Left renal cortex interstitium (tissue), 4 donors: ENCODE measurements around the gene SNTA1. TPM values are rescaled to one million over a fixed set of nuclear protein-coding genes. Genes with fewer than 3 reads are reported as not detected.
"Not testable (repeated sequence)": the region's sequence is repeated elsewhere in the genome, so short reads cannot be mapped to it uniquely, and the experiment has no call there.

Experiments used
- DNase-seq, 4 donors: peaks; one replicate each; pipeline ENCODE4 v3.0.0-alpha.2; 2013; ENCODE audit warnings: low read depth in 4 of 4, low spot score in 2 of 4, missing footprints in 1 of 4
- polyA plus RNA-seq, 4 donors: library from polyadenylated mRNA; unstranded; fragments of 120-200 nt; gene quantifications; one replicate each; pipeline ENCODE4 v1.2.1, GENCODE V29; 2013; ENCODE audit not compliant: insufficient read length in 4 of 4

Gene SNTA1
- polyA plus RNA-seq, 4 donors = 8.6 to 14.3 (median 11.3) TPM

GRCh38 chr20:33466303-33466646 is 22.7 kb upstream of the SNTA1 start:
- DNase-seq = no peak

GRCh38 chr20:33465481-33466302 is 22.1 kb upstream of the SNTA1 start:
- DNase-seq = peak in 2 of 4 donors; percentile 45 to 51

DNA sequence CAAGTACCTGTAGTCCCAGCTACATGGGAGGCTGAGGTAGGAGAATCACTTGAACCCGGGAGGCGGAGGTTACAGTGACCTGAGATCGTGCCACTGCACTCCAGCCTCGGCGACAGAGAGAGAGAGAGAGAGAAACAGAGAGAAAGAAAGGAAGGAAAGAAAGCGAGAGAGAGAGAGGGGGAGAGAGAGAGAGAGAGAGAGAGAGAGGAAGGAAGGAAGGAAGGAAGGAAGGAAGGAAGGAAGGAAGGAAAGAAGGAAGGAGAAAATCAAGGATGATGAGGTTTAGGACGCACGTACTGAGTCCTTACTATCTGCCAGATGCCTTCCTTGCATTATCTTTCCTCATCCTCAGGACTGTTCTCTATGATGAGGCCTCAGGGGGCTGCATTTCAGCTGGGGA is 21.2 kb upstream of the SNTA1 start:
- not testable (repeated sequence) for DNase-seq

DNA sequence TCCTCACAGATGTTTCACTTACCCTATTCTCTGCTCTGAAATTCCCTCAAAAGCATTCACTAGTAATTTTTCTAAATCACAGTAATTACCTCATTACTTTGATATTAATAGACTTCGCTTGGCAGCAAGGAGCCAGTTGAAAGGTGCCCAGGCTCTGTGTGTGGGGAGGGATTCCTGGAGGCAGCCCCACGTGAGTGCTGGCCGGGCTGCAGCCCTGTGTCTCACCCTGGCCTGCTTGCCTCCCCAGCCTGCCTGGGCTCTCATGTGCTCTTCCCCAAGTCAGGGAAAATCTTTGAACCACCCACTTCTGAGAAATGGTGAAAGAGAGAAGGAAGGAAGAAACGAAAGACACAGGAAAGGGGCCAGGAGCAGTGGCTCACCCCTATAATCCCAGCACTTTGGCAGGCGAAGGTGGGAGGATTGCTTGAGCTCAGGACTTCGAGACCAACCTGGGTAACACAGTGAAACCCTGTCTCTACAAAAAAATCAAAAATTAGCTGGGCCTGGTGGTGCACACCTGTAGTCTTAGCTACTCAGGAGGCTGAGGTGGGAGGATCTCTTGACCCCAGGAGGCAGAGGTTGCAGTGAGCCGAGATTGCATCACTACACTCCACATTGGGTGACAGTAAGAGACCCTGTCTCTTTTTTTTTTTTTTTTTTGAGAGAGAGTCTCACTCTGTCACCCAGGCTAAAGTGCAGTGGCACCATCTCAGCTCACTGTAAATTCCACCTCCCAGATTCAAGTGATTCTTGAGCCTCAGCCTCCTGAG is 20.0 kb upstream of the SNTA1 start:
- no peak for DNase-seq

- DNase-seq = no peak
These were observed 17.1 kb upstream of the SNTA1 start for GRCh38 chr20:33460711-33461110.

GRCh38 chr20:33459599-33459998 is 16.0 kb upstream of the SNTA1 start:
- no peak for DNase-seq

DNA sequence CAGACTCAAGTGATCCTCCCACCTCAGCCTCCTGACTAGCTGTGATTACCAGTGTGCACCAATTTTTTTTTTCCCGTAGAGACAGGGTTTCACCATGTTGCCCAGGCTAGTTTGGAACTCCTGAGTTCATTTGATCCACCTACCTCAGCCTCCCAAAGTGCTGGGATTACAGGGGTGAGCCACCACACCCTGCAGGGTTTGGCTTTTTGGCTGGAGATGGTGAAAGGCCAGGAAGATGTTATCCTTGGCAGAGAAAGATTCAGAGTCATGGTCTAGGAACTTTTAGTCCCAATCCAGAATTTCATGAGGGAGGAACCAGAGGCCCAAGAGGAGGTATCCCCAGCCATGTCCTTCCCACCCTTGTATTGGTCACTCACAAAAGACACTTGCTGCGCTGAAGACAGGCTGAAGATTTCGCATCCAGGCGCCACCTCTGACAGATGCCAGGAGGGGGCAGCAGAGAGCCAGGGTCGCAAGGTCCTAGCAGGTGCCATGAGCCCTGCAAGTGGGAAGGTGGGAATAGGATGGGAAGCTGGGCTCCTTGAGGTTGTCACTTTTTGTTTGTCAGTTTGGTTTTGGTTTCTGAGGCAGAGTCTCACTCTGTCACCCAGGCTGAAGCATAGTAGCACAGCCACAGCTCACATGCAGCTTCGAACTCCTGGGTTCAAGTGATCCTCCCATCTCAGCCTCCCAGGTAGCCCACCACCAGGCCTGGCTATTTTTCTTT is 13.5 kb upstream of the SNTA1 start:
- DNase-seq = peak in 1 of 4 donors; percentile 56

DNA sequence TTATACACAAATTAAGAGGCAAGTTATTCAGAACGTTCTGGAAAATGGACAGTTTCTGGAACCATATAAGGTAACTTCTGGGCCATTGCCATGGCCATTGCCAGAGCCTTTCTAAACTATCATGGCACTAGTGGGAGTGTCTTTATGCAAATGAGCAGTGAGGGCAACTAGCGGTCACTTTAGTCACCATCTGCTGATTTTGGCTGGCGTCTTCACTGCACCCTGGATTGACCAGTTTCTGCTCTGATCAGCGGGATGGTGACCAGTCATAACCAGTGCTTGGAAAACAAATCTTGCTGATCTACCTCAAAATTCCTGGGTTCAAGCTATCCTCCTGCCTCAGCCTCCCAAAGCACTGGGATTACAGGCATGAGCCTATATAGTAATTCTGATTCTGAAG is 7.3 kb upstream of the SNTA1 start:
- DNase-seq = no peak

DNA sequence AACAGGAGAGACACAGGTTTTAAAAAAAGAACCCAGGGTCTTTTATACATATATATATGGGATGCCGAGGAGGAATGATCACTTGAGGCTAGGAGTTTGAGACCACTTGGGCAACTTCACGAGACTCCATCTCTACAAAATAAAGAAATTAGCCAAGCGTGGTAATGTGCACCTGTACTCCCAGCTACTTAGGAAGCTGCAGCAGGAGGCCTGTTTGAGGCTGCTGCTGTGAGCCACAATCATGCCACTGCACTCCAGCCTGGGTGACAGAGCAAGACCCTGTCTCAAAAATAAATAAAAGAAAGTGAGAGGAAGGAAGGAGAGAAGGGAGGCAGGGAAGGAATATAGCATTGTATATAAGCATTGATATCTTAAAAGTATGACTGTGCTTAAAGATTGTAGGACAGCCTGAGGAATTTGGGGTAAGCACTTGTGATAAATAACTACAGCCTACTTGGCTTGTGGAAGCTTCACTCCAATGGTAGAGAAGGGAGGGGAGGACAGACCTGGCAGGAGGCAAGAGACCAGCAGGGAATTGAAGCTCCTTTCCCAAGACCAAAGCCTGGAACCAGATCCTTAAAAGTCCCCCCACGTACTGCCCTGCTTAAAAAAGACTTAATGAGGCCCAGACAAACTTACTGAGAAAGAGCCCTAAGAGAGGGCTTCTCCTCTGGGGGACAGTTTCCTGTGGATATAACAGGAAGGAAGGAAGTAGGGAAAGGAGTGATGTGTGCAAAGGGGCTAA is 2.5 kb upstream of the SNTA1 start:
- no peak for DNase-seq

- no peak for DNase-seq
These were observed 1.4 kb upstream of the SNTA1 start for GRCh38 chr20:33444797-33445560.

DNA sequence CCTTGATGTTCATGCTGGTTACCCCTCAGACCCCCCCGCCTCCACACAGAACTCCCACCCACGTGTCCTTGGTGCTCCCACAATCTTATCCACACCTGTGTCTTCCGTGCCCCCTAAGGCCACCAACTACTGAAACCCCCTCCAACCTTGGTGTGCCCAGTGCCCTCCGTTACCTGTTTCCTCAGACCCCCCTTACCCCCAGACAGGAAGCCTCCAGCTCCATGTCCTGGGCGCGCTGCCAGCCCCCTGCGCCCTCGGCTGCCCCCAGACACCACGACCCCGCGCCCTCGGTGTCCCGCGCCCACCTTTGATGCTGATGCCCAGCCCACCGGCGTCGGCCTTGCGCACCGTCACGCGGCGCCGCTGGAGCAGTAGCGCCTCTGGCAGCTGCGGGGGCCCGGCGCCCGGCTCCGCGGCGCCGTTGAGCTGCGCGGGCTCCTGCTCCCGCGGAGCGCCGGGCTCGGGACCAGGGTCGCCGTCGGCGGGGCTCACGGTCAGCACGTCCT is 504 bp downstream of the SNTA1 start:
- DNase-seq = no peak

DNA sequence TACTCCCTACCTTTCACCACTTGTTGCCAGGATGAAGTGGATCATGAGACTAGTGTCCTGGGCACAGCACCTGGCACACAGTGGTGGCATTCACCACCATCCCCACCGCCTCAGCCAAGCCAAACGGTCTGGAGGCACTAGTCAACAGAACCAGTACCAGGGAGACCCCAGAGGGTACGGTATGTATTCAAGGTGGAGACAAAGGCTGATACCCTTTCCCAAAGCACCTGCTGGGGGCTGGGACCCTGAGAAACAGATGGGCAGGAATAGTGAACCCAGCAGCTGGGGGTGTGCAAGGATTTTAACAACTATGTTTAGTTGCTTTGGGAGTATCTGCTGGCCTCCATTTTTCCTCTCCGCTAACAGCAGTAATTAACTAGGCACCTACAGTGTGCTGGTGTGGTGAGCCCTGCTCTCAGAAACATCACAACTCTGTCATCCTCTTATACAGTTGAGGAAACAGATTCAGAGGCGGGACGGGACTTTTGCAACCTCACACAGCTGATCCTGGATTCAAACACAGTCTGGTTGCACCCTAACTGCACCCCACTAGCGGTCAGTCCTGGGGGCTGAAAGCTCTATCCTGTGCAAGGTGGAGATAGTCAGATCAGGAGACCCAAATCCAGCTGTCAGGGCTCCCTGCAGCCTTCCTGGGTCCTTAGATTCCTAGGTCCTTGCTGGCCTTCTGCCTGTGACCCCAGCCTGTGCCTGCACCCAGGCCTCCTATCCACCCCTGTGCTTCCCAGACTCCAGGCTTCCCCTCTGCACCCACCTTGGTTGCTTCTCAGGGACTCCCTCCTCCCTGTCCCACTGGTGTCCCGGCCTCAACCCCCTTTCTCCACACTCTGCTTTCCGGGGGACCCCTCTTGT is 1.2 kb downstream of the SNTA1 start:
- DNase-seq = no peak

GRCh38 chr20:33441142-33441955 is 2.2 kb downstream of the SNTA1 start:
- DNase-seq = no peak

GRCh38 chr20:33440562-33440961 is 3.0 kb downstream of the SNTA1 start:
- not testable (repeated sequence) for DNase-seq

GRCh38 chr20:33438481-33438880 is 5.1 kb downstream of the SNTA1 start:
- DNase-seq = no peak

DNA sequence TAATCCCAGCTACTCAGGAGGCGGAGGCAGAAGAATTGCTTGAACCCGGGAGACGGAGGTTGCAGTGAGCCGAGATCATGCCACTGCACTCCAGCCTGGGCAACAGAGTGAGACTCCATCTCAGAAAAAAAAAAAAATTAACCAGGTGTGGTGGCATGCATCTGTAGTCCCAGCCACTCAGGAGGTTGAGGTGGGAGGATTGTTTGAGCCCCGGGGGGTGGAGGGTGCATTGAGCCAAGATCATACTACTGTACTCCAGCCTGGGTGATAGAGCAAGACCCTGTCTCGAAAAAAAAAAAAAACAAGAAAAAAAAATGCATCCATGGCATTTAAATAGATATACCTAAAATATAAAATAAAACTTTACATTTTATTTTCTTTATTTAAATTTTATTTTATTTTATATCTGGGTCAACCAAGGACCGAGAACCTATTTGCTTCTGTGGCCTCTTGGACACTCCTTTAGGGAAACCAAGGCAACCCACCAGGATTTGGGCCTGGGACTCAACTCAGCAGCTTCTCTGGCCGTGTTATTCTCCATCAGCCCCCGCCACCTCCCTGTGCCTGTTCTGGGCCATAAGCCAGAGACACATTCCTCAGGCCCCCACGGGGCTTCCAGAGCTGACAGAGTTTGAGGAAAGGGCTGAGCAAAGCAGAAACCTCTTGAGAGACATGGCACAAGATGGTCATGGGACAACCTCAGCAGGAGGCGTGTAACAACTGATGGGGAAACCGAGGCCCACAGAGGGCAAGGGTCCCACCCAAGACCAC is 6.2 kb downstream of the SNTA1 start:
- no peak for DNase-seq

DNA sequence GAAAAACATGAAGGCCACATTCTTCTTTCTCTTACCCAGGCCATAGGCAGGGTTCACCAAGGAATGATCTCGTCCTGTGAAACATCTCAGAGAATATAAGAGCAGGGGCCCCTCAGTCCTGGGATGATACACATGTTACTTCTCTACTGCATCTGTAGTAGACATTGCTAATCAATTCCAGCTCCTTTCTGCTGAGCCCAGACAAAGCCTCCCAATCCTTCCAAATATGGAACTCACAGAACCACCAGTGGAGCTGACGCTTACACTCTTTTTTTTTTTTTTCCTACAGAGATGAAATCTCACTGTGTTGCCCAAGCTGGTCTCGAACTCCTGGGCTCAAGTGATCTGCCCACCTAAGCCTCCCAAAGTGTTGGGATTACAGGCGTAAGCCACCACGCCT is 9.1 kb downstream of the SNTA1 start:
- no peak for DNase-seq
